ENCODE measurements around the gene PIP5K1B.

PIP5K1B gene

DNA sequence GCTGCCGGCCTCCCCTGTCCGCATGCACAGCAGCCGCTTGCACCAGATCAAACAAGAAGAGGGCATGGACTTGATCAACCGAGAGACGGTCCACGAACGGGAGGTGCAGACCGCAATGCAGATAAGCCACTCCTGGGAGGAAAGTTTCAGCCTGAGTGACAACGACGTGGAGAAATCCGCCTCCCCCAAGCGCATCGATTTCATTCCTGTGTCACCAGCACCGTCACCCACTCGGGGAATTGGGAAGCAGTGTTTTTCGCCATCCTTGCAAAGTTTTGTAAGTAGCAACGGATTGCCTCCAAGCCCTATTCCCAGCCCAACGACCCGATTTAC lies 75.3 kb downstream of the PIP5K1B start:
- Histone ChIP-seq H3K4me3 (ENCODE audit: low read depth in 1 of 2, low read length in 2 of 2) (peak overlapping the region; percentile 42 to 84), H3K9me3 (ENCODE audit: insufficient read depth, low read length, severe bottlenecking) (no peaks in the 10 kb centered on the region), H3K27ac (ENCODE audit: low read length) (peak overlapping the region; percentile 80), H3K4me1 (ENCODE audit: insufficient read depth, low read length) (peaks cover 45% of the 10 kb centered on the region), H2AFZ (ENCODE audit: low read depth, low read length) (peak overlapping the region; percentile 83), H3K9ac (ENCODE audit: low read depth, low read length) (peak overlapping the region; percentile 67), H3K79me2 (ENCODE audit: insufficient read depth, low read length) (peaks cover 31% of the 10 kb centered on the region), H4K20me1 (ENCODE audit: insufficient read depth, low read length) (peaks cover 16% of the 10 kb centered on the region), H3K36me3 (ENCODE audit: insufficient read depth, low read length) (peaks cover 4% of the 10 kb centered on the region), H3K27me3 (ENCODE audit: insufficient read depth, low read length, poor library complexity) (no peaks in the 10 kb centered on the region), H3K4me2 (ENCODE audit: insufficient read depth, low read length) (peak overlapping the region; percentile 86)
- DNase-seq, result no peak
- no peak for ATAC-seq (ENCODE audit: insufficient read depth, low read depth)
- TF ChIP-seq, protein P1, sequence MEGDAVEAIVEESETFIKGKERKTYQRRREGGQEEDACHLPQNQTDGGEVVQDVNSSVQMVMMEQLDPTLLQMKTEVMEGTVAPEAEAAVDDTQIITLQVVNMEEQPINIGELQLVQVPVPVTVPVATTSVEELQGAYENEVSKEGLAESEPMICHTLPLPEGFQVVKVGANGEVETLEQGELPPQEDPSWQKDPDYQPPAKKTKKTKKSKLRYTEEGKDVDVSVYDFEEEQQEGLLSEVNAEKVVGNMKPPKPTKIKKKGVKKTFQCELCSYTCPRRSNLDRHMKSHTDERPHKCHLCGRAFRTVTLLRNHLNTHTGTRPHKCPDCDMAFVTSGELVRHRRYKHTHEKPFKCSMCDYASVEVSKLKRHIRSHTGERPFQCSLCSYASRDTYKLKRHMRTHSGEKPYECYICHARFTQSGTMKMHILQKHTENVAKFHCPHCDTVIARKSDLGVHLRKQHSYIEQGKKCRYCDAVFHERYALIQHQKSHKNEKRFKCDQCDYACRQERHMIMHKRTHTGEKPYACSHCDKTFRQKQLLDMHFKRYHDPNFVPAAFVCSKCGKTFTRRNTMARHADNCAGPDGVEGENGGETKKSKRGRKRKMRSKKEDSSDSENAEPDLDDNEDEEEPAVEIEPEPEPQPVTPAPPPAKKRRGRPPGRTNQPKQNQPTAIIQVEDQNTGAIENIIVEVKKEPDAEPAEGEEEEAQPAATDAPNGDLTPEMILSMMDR (IDR thresholded peaks at IDR 0.05; ENCODE audit: borderline replicate concordance, extremely low read depth, low read length, poor library complexity, severe bottlenecking), result no peak
- TF ChIP-seq EZH2 (IDR thresholded peaks at IDR 0.05; ENCODE audit: borderline replicate concordance, low read depth, low read length, severe bottlenecking), result no peak

DNA sequence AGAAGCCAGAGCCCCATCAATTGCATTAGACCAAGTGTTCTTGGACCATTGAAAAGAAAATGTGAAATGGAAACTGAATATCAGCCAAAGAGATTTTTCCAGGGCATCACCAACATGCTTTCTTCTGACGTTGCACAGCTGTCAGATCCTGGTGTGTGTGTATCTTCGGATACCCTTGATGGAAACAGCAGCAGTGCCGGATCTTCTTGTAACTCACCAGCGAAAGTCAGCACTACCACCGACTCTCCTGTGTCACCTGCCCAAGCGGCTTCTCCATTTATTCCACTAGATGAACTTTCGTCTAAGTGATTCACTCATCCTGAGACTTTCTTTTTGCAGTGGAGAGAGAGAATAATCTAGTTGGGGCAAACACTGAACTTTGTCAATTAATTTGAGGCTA lies 75.7 kb downstream of the PIP5K1B start:
- peak; percentile 17 for DNase-seq
- ATAC-seq (ENCODE audit: insufficient read depth, low read depth), result 0 out of 3 replicates have a peak, but pooled peaks have one; percentile 18
- H3K9me3 ChIP-seq (ENCODE audit: insufficient read depth, low read length, severe bottlenecking), result no peaks in the 10 kb centered on the region
- H3K4me2 ChIP-seq (ENCODE audit: insufficient read depth, low read length), result peak overlapping the region; percentile 86
- H2AFZ ChIP-seq (ENCODE audit: low read depth, low read length), result peak overlapping the region; percentile 83
- H3K4me3 ChIP-seq (ENCODE audit: low read depth in 1 of 2, low read length in 2 of 2), result peak overlapping the region; percentile 42 to 84
- H3K27me3 ChIP-seq (ENCODE audit: insufficient read depth, low read length, poor library complexity), result no peaks in the 10 kb centered on the region
- no peak for TF ChIP-seq EZH2 (IDR thresholded peaks at IDR 0.05; ENCODE audit: borderline replicate concordance, low read depth, low read length, severe bottlenecking)
- TF ChIP-seq, protein P1 (IDR thresholded peaks at IDR 0.05; ENCODE audit: borderline replicate concordance, extremely low read depth, low read length, poor library complexity, severe bottlenecking), result no peak
- peaks cover 16% of the 10 kb centered on the region for H4K20me1 ChIP-seq (ENCODE audit: insufficient read depth, low read length)
- H3K79me2 ChIP-seq (ENCODE audit: insufficient read depth, low read length), result peaks cover 31% of the 10 kb centered on the region
- peak overlapping the region; percentile 67 for H3K9ac ChIP-seq (ENCODE audit: low read depth, low read length)
- H3K4me1 ChIP-seq (ENCODE audit: insufficient read depth, low read length), result peaks cover 45% of the 10 kb centered on the region
- peak overlapping the region; percentile 80 for H3K27ac ChIP-seq (ENCODE audit: low read length)
- peaks cover 4% of the 10 kb centered on the region for H3K36me3 ChIP-seq (ENCODE audit: insufficient read depth, low read length)

DNA sequence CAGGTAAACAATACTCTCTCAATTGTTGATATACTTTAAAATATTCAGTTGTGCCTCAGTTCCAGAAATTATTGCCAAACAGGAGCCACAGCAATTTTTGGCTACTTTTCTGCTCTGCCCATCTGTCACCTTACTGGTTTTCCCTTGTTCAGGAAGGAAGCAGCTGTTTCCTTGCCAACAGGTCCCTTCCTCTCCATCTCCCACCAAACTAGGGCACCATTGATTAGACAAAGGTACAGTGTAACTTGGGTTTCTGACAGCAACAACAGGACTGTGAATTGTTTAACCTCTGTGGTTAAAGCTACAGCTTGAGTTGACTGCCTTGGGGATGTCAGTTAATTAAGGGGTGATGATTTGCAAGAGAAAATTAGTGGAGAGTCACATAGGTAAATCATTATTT lies 76.9 kb downstream of the PIP5K1B start:
- peak overlapping the region in 1 of 2 experiments; percentile 44; a peak in 2 of 4 replicates for H3K4me3 ChIP-seq (ENCODE audit: low read depth in 1 of 2, low read length in 2 of 2)
- no peak overlapping the region for H3K9ac ChIP-seq (ENCODE audit: low read depth, low read length)
- peak overlapping the region; percentile 86 for H3K4me2 ChIP-seq (ENCODE audit: insufficient read depth, low read length)

More for the DNA sequence above, 76.9 kb downstream of the PIP5K1B start:
- TF ChIP-seq, protein P1 (IDR thresholded peaks at IDR 0.05; ENCODE audit: borderline replicate concordance, extremely low read depth, low read length, poor library complexity, severe bottlenecking), result no peak
- TF ChIP-seq EZH2 (IDR thresholded peaks at IDR 0.05; ENCODE audit: borderline replicate concordance, low read depth, low read length, severe bottlenecking), result no peak
- H4K20me1 ChIP-seq (ENCODE audit: insufficient read depth, low read length), result peaks cover 16% of the 10 kb centered on the region
- H3K27me3 ChIP-seq (ENCODE audit: insufficient read depth, low read length, poor library complexity), result no peaks in the 10 kb centered on the region
- peaks cover 31% of the 10 kb centered on the region for H3K79me2 ChIP-seq (ENCODE audit: insufficient read depth, low read length)
- peaks cover 45% of the 10 kb centered on the region for H3K4me1 ChIP-seq (ENCODE audit: insufficient read depth, low read length)
- ATAC-seq (ENCODE audit: insufficient read depth, low read depth) (no peak), DNase-seq (no peak)
- H3K36me3 ChIP-seq (ENCODE audit: insufficient read depth, low read length), result peaks cover 4% of the 10 kb centered on the region
- no peak overlapping the region for H2AFZ ChIP-seq (ENCODE audit: low read depth, low read length)
- no peak overlapping the region for H3K27ac ChIP-seq (ENCODE audit: low read length)
- H3K9me3 ChIP-seq (ENCODE audit: insufficient read depth, low read length, severe bottlenecking), result no peaks in the 10 kb centered on the region
